Stimulated activated CD8-positive, alpha-beta memory T cell treated with anti-CD3 and anti-CD28 coated beads, Interleukin-2, amount 100 ng/mL, for 48 hours (primary cell): ENCODE data around the gene GDAP2.
A peak's percentile ranks its signal among the peaks of the same experiment; 100 is the strongest.
"Not testable (repeated sequence)": the region's sequence is repeated elsewhere in the genome, so short reads cannot be mapped to it uniquely, and the experiment has no call there.

Source experiments
- DNase-seq, 2 donors: peaks; one replicate each; pipeline ENCODE4 v3.0.0-alpha.2; 2020; ENCODE audit warnings: low read depth in 2 of 2

The GDAP2 gene

DNA sequence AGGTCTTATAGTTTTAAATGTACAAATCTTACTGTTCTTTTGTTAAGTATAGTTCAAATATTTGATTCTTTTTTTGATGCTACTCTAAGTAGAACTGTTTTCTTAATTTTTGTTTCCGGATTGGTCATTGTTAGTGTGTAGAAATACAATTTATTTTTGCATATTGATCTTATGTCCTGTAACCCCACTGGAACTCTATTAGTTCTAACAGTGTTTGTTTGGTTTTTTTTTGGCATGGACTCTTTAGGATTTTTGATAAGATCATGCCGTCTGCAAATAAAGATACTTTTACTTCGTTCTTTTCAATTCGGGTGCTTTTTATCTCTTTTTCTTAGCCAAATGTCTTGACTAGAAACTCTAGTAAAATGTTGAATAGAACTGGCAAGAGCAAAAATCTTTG is 26.5 kb downstream of the GDAP2 start:
- no peak for DNase-seq

DNA sequence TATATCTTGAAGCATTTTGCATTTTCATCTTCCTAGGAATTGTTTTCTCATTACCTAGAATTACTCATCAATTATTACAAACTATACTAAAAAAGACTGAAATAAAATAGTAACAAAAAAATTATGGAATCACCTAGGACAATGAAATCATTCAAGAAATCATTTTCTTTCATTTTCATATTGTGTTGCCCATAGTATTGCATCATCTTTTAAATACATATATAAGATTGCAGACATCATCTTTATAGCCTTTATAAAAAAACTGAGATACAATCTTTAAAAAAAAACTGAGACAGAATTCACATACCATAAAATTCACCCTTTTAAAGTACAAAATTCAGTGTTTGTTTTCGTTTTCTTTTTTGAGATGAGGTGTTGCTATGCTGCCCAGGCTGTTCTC is 29.6 kb downstream of the GDAP2 start:
- no peak for DNase-seq

DNA sequence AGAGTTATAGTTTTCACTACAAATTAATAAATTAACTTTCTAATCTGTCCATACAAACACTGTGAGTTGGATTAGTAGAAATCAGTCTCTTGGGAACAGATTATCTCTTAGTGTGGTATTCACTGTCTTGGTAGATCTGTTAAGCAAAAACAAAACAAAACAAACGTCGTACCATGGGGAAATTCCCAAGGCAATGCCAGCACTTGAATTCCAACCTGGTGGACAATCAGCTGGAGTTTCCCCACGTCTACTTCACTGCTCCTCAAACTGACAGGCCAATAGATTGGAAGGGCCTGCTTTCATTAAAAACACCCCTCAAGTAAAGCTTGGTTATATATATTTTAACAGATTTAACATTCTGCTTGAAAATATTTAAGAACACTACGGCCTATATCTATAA is 31.9 kb downstream of the GDAP2 start:
- no peak for DNase-seq

DNA sequence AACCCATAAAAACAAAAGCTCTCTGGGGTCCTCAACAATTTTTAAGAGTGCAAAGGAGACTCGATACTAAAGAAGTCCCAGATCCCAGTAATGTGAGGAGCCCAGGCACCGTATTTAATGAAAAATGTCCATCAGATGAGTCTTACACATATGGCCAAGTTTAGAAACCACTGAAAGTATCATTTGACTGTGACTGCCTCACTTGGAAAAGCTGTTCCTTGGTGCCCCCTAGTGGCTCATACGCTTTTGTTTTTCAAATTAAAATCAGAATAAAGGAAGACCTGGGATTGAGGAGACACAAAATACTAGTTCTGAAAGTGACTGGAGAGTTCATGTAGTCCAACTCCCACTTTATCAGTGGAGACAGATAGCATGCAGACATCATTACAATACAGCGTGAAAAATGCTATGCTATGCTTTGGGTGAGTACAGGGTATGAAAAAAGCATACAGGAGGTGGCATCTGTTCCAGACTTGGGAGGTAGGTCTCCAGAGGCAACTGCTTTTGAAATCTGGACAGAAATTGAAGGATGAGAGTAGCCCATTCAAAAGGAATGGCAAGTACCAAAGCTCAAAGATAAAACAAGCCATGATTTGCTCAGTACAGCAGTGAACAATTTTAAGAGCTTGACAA is 33.8 kb downstream of the GDAP2 start:
- DNase-seq = peak; percentile 20 to 25

DNA sequence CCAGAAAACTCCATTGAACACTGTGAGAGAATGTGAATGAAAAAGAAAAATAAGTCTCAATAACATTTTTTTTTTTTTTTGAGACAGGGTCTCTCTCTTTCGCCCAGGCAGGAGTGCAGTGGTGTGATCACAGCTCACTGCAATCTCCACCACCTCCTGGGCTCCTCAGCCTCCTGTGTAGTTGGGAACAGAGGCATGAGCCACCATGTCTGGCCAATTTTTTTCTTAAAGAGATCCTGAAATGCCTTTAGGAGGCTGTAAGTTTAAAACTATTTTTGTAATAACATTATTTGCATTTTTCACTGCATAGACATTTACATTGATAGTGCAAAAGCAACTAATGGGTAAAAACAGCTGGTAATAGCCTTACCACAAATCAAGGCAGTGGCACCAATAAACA is 35.3 kb downstream of the GDAP2 start:
- no peak for DNase-seq

DNA sequence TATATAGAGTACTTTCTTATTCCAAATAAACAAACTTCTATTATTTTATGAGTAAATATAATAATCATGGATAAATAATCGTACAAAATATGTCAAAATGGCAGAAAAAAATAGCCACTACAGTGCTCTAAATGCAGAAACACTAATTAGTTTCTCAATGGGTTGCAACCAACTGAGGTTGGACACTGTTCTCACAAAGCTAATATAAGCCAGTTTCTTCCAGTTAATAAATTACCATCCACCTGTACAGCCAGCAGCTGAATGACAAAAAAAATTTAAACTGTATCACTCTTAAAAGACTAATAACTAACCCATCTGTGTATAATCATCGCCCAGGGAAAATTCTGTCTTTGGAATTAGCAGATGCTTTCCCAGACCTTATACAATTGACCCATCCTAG is 36.9 kb downstream of the GDAP2 start:
- no peak for DNase-seq

DNA sequence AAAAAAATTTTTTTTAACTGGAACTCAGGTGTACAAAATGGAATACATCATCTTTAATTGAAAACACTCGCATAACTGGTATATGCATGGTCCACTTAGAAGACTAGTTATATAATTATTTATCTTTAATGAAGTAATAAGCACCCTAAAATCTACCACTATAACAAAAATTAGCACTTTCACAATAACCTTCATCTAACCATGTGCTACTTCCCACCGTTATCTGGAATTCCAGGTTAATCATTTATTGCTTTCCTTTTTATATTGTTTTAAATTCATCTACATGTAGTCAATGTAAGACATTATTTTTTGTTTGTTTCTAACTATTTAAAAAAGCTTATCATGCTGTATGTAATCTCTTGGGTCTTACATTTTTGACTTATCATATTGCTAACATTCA is 39.0 kb downstream of the GDAP2 start:
- no peak for DNase-seq

DNA sequence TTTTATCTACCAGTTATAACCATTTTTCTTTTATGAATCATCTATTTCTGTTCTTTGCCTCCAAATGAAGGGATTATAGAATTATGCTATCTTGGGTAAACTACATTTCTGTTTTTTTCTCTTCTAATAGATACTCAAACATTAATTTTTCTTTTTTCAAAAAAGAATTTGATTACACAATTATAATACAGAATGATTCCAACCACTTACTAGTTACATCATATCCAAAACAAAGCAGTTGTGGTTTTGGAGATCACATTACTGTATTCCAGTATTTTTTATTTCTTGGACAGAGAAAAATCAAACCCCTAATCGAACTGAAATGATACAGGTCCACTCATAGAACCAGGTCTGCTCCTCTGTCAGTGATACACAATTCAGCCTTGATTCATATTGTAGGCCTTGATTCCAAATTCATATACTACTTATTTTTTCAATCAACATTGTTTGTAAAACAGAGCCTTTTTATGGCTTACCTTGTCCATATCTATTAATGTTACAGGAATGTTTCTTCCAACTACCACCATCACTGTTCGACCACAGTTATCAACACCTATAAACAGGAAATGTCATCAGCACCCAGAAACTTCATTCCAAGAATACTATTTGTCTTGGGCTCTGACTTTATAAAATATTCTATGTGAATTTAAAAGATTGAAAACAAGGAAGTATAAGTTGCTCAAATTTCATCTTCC is 43.2 kb downstream of the GDAP2 start:
- no peak for DNase-seq

DNA sequence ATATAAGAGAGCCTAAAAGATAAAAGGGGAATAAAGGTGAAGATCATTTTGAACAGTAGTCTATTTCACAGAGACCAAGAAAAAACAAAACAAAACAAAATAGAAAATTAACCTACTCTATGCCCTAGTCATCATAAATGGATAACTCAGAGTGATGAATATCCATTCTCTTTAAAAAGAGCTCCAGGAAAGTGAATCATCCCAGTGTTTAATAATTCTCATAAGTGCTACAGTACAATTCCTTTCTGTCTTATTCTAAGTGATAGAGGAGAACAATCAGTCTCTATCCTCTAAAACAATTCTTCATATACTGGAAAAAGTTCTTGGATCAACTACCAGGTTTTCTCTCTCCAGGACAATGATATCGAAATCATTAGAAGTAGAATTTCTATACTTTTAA is 45.8 kb downstream of the GDAP2 start:
- DNase-seq = no peak

DNA sequence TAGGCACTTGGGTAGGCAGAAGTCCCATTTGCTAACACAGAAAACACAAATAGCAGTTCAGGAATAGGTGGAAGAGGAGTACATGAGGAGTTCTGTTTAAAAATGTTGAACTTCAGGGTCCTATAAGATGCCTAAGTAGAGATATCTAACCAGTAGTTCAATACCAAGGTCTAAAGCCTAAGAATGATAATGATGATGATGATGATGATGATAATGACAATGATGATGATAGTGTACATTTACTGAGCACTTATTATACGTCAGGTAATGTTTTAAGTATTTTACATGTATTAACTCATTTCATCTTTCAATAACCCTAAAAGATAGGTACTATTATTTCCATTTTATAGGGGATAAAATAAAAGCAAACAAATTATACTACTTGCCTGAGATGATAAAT is 50.1 kb downstream of the GDAP2 start:
- DNase-seq = no peak

DNA sequence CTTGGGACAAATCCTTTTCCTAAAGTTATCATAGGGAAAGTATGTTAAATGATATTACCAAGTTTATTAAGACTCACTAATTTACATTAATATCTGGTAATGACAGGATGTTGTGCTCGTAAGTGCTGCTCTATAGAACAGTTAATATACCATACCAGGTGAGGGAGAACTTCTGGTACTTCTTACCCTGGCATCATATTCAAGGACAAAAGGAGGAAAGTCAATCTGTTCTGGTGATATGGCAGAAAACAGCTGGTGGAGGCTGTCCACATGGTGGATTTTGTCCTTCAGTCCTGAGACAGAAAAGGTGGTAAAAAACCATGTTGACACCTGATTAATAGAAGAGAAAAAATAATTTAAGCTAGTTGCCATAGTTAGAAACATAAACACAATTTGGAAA is 51.6 kb downstream of the GDAP2 start:
- no peak for DNase-seq

DNA sequence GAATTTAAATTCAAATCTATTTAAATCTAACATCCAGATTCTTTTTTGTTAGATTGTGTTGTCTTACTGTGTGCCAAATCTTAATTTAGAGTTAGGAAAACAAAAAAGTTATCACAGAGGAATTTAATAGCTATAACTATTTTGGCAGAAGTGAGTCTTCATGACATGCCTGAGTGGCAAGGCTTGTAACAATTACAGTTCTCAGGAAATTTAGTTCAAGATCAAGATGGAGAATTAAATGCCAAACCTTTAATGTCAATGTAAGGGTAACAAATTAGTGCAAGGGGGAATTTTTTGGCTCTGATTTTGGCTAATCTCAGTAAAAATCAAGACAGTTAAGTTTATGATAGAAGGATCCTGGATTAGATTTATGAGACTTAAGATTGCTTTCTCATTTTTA is 58.4 kb downstream of the GDAP2 start:
- no peak for DNase-seq

DNA sequence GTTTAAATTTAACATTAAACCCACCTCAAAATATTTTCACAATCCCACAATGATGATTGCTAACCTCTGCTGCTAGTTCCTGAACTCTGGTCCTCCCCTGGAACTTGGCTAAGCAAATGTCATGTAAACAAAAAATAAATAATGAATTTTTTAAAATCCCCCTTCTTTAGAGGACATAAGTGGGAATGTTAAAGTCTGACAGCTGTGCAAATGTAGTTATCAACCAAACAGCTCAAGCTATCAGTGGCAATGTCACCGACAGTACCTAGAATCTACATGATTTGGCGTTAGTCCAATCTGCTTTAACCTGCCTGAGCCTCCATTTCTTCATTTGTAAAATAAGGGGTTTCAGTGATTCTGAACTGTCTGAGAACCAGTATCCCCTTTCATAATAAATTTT is 67.7 kb downstream of the GDAP2 start:
- no peak for DNase-seq

DNA sequence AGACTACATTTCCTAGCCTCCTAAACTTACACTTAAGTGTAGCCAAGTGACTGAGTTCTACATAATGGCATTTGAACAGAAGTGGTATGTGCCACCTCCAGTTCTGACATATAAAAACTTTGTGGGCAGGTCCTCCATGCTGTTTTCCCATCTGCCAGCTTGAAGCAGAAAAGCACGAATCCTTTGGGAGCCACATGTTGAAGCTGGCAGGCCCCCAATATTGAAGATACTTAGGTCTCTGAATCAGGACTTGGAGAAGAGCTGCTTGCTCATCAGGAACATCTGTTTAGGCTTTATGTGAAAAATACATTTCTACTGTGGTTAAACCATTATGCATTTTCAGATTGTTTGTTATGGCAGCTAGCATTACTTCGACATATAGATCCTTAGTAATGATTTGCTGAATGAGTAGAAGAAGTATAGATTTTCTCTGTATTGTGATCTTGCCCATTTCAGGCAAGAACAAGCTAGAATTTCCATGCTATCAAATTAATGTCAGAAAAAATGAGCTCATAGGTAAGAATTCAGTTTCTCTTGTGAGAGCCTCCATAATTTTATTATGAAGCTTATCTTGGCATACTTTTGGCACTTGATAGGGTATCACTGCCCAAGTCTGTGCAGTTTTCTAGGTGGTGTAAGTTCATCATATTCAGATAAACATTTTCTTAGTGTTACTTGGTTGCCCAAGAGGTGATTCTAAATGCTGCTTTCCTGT is 68.4 kb downstream of the GDAP2 start:
- DNase-seq = no peak

DNA sequence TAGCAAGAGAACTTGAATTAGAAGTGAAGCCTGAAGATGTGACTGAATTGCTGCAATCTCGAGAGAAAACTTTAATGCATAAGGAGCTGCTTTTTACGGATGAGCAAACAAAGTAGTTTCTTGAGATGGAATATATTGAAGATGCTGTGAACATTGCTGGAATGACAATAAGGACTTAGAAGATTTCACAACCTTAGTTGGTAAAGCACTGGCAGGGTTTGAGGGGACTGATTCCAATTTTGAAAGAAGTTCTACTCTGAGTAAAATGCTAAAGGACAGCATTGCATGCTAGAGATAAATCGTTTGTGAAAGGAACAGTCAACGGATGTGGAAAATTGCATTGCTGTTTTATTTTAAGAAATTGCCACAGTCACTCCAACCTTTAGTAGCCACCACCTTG is 69.5 kb downstream of the GDAP2 start:
- no peak for DNase-seq

DNA sequence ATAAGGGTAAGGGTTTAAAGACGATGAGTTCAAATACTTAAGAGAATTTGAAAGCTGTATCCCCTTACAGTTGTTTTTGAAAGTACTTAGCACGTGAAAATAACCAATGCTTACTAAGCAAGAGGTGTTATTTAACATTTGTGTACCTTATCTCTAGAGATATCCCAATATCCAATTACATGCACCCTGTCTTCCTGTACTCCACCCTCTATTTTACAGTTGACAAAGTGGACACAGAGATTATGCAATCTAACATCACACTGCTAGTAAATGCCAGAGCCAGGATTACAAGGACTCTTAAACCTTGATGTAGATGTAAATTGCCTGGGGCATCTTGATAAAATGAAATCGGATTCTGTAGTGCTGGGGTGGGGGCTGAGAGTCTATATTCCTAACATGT is 72.0 kb downstream of the GDAP2 start:
- DNase-seq = no peak

DNA sequence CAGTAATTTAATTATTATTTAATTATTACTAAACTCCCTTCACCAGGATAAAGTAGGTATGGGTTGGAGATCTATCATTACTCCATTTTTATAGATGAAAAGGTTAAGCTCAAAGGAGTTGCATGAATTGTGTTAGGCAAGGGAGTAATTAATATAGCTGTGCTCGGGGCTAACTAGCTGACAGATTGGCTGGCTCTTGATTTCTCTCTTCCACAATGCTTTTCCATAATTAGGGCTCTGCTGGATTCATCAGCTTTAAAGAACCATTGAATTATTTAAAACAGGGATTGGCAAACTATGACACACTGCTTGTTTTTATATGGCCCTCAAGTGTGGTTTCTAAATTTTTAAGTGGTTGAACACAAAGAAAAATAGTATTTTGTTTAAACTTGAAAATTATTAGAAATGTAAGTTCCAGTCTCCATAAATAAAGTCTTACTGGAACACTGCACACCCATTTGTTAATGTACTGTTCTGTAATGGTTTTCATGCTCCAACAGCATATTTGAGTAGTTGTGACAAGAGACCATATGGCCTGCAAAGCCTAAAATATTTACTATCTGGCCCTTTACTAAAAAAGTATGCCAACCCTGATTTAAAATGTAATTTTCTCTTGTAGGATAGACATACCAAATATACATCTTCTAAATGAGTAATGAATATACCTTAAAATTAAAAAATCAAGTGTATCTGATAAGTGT is 76.4 kb downstream of the GDAP2 start:
- no peak for DNase-seq

DNA sequence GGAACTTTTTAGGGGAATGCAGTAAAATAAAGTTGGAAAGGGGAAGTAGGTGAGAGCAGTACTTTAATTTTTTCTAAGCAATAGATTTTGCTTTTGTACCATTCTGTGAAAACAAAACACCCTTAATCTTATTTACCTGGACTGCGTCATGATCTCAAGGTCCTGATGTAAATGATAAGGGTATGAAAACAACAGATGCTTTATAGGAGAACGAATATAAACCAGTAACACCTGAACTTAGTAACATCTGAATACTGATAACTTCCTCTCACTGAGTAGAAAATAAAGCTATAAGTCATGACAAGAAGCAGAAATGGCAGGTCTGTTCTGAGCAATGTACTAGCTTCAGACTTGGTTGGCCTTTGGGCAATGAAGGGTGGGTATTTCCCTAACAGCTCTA is 77.7 kb downstream of the GDAP2 start:
- no peak for DNase-seq

DNA sequence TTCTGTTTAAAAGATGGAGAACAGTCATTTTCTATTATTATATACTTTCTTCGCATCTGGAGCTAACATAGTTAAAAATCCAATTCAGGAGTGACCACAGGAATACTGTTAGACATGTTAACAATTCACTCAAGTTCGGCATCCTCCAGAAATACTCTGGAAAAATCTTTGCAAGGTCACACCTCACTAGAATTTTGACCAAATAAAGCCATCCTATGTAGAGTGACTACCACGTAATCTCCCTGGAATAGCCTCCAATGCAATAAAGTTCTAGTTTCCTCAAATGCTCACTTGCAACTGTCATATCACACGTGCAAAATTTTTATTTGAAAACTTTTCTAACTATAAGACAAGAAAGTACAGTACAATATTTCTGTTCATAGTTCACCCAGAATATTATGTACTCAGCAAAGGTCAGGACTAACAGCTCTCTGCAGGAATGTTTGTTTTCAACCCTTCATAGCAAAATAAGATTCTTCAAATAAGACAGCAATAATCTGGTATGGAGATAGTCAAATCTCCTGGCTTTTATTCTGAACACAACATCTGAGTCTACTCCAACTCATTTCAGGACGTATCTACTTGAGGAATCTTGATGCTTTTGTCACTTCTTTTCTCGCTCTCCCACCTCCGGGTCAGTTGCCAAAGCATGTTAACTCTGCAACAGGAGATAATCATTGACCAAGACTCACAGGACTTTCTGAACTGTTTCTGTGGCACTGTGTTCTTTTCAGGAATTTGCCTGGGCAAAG is 82.6 kb downstream of the GDAP2 start:
- DNase-seq = no peak

DNA sequence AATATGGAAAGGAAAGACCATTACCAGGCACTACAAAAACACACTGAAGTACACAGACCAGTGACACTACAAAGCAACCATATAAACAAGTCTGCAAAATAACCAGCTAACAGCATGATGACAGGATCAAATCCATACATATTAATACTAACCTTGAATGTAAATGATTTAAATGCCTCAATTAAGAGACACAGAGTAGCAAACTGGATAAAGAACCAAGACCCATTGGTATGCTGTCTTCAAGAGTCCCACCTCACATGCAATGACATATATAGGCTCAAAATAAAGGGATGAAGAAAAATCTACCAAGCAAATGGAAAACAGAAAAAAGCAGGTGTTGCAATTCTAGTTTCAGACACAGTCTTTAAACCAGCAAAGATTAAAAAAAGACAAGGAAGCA is 84.9 kb downstream of the GDAP2 start:
- DNase-seq = not testable (repeated sequence)

DNA sequence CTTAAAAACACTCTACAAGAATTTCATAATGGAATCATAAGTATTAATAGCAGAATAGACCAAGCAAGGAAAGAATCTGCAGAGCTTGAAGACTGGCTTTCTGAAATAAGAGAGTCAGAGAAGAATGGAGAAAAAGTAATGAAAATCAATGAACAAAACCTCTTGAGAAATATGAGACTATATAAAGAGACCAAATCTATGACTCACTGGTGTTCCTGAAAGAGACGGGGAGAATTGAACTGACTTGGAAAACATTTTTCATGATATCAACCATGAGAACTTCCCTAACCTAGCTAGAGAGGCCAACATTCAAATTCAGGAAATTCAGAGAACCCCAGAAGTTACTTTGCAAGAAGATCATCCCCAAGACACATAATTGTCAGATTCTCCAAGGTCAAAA is 85.6 kb downstream of the GDAP2 start:
- DNase-seq = no peak
